HG03139 (cell line): ENCODE measurements around the gene GOLGA3.
"Not testable (repeated sequence)": the region's sequence is repeated elsewhere in the genome, so short reads cannot be mapped to it uniquely, and the experiment has no call there.

Source experiments
- ATAC-seq: cut with Tn5 transposase; IDR thresholded peaks from one replicate; pipeline ENCODE4 v1.9.1; 2021; ENCODE audit not compliant: unreplicated experiment

Gene GOLGA3

DNA sequence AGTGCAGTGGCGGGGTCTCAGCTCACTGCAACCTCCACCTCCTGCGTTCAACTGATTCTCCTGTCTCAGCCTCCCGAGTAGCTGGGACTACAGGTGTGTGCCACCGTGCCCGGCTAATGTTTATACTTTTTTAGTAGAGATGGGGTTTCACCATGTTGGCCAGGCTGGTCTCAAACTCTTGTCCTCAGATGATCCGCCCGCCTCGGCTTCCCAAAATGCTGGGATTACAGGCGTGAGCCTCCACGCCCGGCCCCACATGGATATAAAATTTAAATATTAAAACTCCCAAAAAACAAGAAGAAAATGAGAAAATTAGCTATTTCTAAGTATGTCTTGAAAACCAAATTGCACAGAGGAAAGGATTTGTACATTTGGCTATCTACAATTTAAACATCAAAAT lies 16.0 kb upstream of the GOLGA3 start:
- not testable (repeated sequence) for ATAC-seq

GRCh38 chr12:132842449-132843045 lies 13.9 kb upstream of the GOLGA3 start:
- ATAC-seq, result no peak

GRCh38 chr12:132841151-132841550 lies 12.5 kb upstream of the GOLGA3 start:
- no peak for ATAC-seq

DNA sequence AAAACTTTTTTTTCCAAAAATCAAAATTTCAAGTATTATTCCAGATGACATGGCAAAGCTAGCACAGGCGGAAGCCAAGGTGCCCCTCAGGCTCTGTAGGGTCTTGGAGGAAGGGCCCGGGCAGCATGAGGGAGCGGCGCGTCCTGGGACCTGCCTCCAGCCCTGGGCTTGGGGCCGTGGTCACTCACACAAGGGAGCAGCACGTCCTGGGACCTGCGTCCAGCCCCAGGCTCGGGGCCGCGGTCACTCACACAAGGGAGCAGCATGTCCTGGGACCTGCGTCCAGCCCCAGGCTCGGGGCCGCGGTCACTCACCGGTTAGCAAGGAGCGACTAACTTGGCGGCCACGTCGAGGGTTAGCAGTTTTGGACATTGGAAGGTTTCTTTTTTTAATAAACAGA lies 11.9 kb upstream of the GOLGA3 start:
- ATAC-seq, result no peak

- no peak for ATAC-seq
These were observed 11.0 kb upstream of the GOLGA3 start for GRCh38 chr12:132839558-132840235.

GRCh38 chr12:132838410-132839080 lies 9.9 kb upstream of the GOLGA3 start:
- no peak for ATAC-seq

- no peak for ATAC-seq
These were observed 9.2 kb upstream of the GOLGA3 start for GRCh38 chr12:132837693-132838409.

DNA sequence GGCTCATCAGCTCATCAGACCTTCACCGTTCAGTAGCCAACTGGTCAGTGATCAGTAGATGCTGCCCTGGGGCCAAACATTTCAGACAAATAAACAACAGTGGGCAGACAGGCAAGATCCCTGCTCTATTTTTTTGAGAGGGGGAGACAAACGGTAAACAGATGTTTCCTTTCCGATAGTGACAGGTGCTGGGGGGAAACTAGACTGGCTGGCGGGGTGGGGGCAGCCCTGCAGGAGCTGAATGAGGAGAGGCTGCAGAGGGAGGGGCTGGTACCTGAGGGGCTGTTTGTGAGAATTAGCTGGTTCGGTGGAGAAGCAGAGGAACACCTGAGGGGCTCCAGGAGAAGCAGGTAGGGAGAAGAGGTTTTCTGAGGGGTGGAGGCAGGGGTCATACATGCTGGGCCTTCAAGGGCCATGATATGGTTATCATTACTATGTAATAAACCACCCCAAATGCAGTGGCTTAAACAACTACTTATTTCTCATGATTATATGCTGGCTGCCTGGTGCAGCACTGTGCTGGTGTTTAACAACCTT lies 8.2 kb upstream of the GOLGA3 start:
- ATAC-seq, result no peak

DNA sequence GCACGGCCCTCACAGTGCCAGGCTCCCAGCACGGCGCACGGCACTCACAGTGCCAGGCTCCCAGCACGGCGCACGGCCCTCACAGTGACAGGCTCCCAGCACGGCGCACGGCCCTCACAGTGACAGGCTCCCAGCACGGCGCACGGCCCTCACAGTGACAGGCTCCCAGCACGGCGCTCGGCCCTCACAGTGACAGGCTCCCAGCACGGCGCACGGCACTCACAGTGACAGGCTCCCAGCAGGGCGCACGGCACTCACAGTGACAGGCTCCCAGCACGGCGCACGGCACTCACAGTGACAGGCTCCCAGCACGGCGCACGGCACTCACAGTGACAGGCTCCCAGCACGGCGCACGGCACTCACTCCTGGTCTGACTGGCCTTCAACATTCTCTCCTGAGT lies 7.6 kb upstream of the GOLGA3 start:
- not testable (repeated sequence) for ATAC-seq

- ATAC-seq, result no peak
These were observed 6.7 kb upstream of the GOLGA3 start for GRCh38 chr12:132835076-132836025.

DNA sequence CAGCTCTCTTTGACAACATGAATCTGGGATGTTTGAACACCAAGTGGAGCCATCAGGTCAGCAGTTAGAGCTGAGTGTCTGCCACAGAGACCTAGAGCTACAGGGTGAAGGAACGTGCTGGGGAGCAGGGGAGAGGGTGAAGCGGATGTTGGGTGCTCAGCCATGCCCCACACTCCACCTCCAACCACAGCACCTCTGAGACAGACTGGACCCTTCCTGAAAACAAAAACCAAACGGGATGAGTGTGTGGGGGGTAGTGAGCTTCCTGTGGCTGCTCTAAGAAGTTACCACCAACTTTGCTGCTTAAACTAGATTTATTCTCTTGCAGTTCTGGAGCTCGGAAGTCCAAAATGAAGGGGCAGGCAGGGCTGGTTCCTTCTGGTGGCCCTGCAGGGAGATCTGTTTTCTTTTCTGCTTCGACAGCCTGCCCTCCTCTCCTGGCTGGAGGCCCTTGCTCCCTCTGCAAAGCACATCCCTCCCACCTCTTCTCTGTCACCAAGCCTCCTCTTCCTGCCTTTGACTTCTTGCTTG lies 5.6 kb upstream of the GOLGA3 start:
- no peak for ATAC-seq

- ATAC-seq, result no peak
These were observed 4.7 kb upstream of the GOLGA3 start for GRCh38 chr12:132833341-132833740.

- no peak for ATAC-seq
These were observed 3.1 kb upstream of the GOLGA3 start for GRCh38 chr12:132831771-132832170.

DNA sequence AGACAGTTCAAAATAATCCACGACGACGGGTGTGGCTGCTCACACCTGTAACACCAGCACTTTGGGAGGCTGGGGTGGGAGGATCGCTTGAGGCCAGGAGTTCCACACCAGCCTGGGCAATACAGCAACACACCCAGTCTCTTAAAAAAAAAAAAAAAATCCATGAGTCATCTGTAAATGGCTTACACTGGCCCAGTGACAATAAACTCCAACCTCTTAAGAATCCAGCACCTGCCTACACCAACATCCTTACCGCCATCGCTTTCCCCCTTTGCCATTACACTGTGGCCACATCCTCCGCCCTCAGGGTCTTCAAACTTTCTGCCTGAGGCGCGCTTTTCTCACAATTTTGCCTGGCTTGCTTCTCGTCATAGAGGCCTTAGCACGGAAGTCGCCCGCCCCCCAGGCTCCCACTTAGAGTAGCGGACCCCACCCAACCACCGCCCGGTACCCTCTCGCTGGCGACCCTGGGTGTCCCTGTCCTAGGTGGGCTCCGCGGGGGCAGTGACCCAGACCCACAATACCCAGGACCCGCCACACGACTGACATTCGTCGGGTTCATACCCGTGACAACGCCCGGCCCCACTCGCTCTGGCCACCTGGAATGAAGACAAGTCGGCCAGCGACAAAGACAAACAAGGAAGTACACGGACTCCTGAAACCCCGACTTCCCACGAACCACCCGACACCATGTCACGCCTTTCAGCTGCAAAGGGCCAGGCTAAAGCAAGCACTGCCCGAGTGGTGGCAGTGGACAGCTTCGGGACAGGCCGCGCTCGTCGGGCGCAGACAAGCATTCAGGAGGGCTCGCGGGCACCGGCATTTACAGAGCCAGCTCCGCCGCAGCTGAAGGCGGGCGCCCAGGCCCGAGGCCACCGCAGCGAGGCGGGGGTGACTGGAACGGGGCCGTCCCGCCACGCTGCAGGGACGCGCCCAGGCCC lies 636 bp downstream of the GOLGA3 start:
- peak; percentile 19 for ATAC-seq

DNA sequence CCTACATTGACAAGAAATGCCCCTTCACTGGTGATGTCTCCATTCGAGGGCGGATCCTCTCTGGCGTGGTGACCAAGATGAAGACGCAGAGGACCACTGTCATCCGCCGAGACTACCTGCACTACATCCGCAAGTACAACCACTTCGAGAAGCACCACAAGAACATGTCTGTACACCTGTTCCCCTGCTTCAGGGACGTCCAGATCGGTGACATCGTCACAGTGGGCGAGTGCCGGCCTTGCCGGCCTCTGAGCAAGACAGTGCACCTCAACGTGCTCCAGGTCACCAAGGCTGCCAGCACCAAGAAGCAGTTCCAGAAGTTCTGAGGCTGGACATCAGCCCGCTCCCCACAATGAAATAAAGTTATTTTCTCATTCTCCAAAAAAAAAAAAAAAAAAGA lies 2.8 kb downstream of the GOLGA3 start:
- no peak for ATAC-seq

DNA sequence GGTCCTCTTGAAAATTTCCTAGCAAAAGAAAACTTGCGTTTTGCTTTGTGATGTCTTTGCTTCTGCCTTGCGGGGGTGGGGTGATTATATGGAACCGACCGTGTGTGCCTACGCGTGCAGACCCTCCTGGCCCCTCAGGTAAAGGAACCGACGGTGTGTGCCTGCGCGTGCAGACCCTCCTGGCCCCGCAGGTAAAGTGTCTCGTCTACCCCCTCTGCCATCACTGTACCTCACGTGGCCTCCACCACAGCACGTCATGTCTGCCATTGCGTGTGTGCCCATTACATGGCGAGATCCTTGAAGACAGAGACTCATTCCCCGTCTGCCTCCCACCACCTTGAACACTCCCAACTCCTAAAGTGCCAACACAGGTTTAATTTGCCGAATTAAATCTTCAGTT lies 3.6 kb downstream of the GOLGA3 start:
- ATAC-seq, result no peak

DNA sequence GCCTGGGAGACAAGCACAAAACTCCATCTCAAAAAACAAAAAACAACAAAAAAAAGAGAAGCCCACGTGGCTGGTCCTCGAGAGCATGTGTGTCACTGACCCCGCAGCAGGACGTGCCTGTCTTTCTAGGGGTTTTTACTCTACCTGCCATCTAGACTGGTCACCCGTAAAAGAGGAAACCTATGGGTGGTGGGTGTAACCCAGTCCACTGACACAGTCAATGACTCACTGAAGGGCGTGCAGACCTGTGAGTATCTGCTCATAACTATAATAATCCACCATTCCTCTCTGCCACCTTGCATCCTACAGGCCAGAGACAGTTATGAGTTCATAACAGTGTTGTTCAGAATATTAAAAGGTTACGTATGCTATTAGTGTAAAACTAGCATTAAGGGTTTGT lies 4.6 kb downstream of the GOLGA3 start:
- ATAC-seq, result no peak

DNA sequence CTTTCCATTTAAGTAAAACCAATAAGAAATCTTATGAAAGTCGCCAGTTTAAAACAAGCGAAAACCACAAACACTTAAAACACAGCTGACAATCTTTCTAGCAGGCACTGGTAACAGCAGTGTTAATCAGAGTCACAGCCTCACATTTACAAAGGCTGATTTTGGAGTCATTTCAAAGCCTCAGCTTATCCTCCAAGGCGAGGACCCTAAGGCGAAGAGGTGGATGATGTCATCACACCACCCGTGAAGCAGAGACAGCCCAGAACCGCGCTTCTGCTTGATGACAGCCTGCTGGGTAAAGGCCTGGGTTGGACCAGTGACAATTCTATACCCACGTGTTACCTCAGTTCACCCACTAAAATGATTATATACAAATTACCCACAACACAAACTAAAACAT lies 10.1 kb downstream of the GOLGA3 start:
- ATAC-seq, result no peak

GRCh38 chr12:132814232-132814631 lies 14.4 kb downstream of the GOLGA3 start:
- no peak for ATAC-seq
